Tibial nerve (tissue), 4 donors: ENCODE results near the gene CYP2B6. TPM values are rescaled to one million over a fixed set of nuclear protein-coding genes. Genes with fewer than 3 reads are reported as not detected.

Source experiments
- DNase-seq, 2 donors: peaks; one replicate each; pipeline ENCODE4 v3.0.0-alpha.2; 2019; ENCODE audit warnings: low spot score in 2 of 2
- H3K27ac ChIP-seq, 4 donors: fragments of 200-600 bp; sonication (generic) in 3 of 4; one replicate each; pipeline ENCODE4 v1.5.1; 2017 to 2019; ENCODE audit warnings: mild to moderate bottlenecking in 1 of 4
- H3K27me3 ChIP-seq, 2 donors: fragments of 200-600 bp; sonication (generic) in 1 of 2; one replicate each; pipeline versions ENCODE4 v1.5.1 to v1.6.0; 2017 to 2019
- H3K36me3 ChIP-seq, 3 donors: fragments of 200-600 bp; sonication (generic); one replicate each; pipeline ENCODE4 v1.5.1; 2018 to 2019
- H3K4me1 ChIP-seq, 4 donors: fragments of 200-600 bp; sonication (generic) in 3 of 4; one replicate each; pipeline ENCODE4 v1.5.1; 2017 to 2019
- H3K4me3 ChIP-seq, 4 donors: fragments of 200-600 bp; sonication (generic) in 3 of 4; one replicate each; pipeline ENCODE4 v1.5.1; 2017 to 2019; ENCODE audit warnings: mild to moderate bottlenecking in 1 of 4, moderate library complexity in 1 of 4
- H3K9me3 ChIP-seq, 4 donors: fragments of 200-600 bp; sonication (generic) in 3 of 4; one replicate each; pipeline ENCODE4 v1.5.1; 2017 to 2019
- EP300 ChIP-seq, 2 donors: sonication (generic); formaldehyde crosslinking; IDR thresholded peaks; one replicate each; pipeline ENCODE4 v1.6.1; 2017; ENCODE audit warnings: antibody characterized with exemption in 2 of 2, mild to moderate bottlenecking in 1 of 2
- POLR2A ChIP-seq, 2 donors: fragments of 450-650 bp; IDR thresholded peaks; one replicate each; pipeline ENCODE4 v1.6.1; 2017; ENCODE audit warnings: antibody characterized with exemption in 2 of 2, mild to moderate bottlenecking in 2 of 2, moderate library complexity in 2 of 2
- WGBS, 2 donors: methylation state at CpG; one replicate each; pipeline ENCODE4 v1.1.5; 2018; 5-methylcytosine and 5-hydroxymethylcytosine counted together
- total RNA-seq, 4 donors: library from RNA; depleted of rRNA; stranded (reverse); fragments of >200 nt; gene quantifications; one replicate each; pipeline ENCODE4 v1.1.0, GENCODE V29; 2016
- TF ChIP-seq, protein P1 (sequence below), 5 experiments: fragments of 200-600 bp in 3 of 5; fragments of 450-650 bp in 2 of 5; sonication (generic) in 3 of 5; IDR thresholded peaks; one replicate each; pipeline ENCODE4 v1.5.1; 2016 to 2019; ENCODE audit warnings: antibody characterized with exemption in 5 of 5, mild to moderate bottlenecking in 3 of 5, moderate library complexity in 2 of 5

Gene CYP2B6
- total RNA-seq, 4 donors from 2014 or later: not detected

DNA sequence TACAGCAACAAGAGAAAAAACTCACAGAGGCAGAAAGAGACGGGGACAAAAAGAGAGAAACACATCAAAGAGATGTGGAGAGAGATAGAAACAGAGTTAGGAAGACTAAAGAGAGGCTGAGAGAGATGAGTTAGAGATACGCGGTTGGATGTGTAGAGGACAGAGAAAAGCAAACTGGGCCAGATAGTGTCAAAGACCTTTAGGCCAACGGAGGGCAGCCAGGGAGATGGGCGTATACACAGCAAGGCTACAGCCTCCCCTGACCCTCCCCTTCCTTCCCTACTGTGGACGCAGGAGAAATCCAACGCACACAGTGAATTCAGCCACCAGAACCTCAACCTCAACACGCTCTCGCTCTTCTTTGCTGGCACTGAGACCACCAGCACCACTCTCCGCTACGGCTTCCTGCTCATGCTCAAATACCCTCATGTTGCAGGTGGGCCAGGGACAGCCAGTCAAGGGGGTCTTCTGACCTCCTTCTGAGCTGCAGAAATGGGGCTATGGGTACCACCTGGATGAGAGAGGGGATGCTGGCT is 18.7 kb downstream of the CYP2B6 start:
- H3K36me3 ChIP-seq: no peaks in the 10 kb centered on the region
- no peak overlapping the region for H3K27ac ChIP-seq
- peaks cover 0 to 3% (median 0%) of the 10 kb centered on the region in 4 donors for H3K9me3 ChIP-seq
- H3K27me3 ChIP-seq: no peaks in the 10 kb centered on the region
- H3K4me1 ChIP-seq: no peaks in the 10 kb centered on the region
- no peak for DNase-seq
- no peak overlapping the region for H3K4me3 ChIP-seq
- 76 to 79% methylated on average over 11 of the region's 11 CpGs for WGBS, 2 donors
- TF ChIP-seq, protein P1, sequence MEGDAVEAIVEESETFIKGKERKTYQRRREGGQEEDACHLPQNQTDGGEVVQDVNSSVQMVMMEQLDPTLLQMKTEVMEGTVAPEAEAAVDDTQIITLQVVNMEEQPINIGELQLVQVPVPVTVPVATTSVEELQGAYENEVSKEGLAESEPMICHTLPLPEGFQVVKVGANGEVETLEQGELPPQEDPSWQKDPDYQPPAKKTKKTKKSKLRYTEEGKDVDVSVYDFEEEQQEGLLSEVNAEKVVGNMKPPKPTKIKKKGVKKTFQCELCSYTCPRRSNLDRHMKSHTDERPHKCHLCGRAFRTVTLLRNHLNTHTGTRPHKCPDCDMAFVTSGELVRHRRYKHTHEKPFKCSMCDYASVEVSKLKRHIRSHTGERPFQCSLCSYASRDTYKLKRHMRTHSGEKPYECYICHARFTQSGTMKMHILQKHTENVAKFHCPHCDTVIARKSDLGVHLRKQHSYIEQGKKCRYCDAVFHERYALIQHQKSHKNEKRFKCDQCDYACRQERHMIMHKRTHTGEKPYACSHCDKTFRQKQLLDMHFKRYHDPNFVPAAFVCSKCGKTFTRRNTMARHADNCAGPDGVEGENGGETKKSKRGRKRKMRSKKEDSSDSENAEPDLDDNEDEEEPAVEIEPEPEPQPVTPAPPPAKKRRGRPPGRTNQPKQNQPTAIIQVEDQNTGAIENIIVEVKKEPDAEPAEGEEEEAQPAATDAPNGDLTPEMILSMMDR (IDR thresholded peaks at IDR 0.05): no peak
- TF ChIP-seq EP300 (IDR thresholded peaks at IDR 0.05) (no peak), POLR2A (IDR thresholded peaks at IDR 0.05) (no peak)

DNA sequence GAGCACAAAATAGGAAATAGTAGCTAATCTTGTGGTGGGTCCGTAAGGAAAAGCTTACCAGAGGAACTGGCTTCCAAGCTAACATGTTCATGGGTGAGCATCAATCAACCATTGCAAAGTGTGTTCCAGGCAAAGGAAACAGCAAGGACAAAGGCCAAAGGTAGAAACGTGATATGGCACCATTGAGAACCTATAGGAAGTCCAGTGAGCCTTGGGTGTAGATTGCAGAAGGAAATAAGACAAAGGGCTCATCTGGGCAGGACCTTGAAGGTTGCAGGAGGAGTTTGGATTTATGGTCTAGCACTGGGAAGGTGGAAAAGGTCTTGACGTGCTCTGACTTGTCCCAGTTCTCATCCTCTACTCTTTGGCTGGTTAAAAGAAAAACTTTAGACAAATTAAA is 22.3 kb downstream of the CYP2B6 start:
- no peak overlapping the region for H3K27ac ChIP-seq
- DNase-seq: no peak
- TF ChIP-seq EP300 (IDR thresholded peaks at IDR 0.05): no peak
- TF ChIP-seq, protein P1 (IDR thresholded peaks at IDR 0.05): no peak
- no peak for TF ChIP-seq POLR2A (IDR thresholded peaks at IDR 0.05)
- H3K27me3 ChIP-seq: no peaks in the 10 kb centered on the region
- no peaks in the 10 kb centered on the region for H3K36me3 ChIP-seq
- H3K9me3 ChIP-seq: peaks cover 0 to 3% (median 0%) of the 10 kb centered on the region in 4 donors
- WGBS, 2 donors: 56 to 58% methylated on average over 3 of the region's 3 CpGs
- no peak overlapping the region for H3K4me3 ChIP-seq
- H3K4me1 ChIP-seq: no peaks in the 10 kb centered on the region

DNA sequence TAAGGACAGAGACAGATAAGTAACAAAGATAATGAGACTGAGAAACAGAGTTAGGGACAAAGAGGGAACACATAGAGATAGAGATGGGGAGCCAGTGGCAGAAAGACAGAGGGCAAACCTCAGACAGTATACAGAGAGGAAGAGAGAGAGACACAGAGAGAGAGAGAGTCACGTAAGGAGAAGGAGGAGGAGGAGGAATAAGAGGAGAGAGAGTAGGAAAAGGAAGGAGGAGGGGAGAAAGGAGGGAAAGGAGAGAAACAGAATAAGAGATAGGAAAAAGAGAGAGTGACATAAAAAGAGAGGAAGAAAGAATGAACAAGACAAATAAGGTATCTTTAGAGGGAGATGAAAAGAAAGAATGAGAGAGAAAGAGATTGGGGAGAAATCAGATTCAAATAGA is 23.6 kb downstream of the CYP2B6 start:
- Histone ChIP-seq H3K27me3 (no peaks in the 10 kb centered on the region), H3K27ac (no peak overlapping the region), H3K36me3 (no peaks in the 10 kb centered on the region), H3K4me1 (no peaks in the 10 kb centered on the region), H3K4me3 (no peak overlapping the region), H3K9me3 (peaks cover 0 to 3% (median 0%) of the 10 kb centered on the region in 4 donors)
- WGBS, 2 donors: 37 to 48% methylated on average over 1 of the region's 1 CpG
- no peak for DNase-seq
- no peak for TF ChIP-seq EP300 (IDR thresholded peaks at IDR 0.05)
- TF ChIP-seq, protein P1 (IDR thresholded peaks at IDR 0.05): no peak
- TF ChIP-seq POLR2A (IDR thresholded peaks at IDR 0.05): no peak

DNA sequence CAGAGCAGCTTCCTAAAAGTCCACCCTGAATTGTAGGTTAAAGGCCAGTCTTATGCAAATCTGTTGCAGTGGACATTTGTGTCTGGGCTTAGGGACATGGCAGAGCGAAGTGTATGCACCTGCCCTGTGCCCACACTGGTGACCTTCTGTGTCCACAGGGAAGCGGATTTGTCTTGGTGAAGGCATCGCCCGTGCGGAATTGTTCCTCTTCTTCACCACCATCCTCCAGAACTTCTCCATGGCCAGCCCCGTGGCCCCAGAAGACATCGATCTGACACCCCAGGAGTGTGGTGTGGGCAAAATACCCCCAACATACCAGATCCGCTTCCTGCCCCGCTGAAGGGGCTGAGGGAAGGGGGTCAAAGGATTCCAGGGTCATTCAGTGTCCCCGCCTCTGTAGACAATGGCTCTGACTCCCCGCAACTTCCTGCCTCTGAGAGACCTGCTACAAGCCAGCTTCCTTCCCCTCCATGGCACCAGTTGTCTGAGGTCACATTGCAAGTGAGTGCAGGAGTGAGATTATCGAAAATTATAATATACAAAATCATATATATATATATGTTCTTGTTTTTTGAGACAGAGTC is 25.5 kb downstream of the CYP2B6 start:
- no peaks in the 10 kb centered on the region for H3K4me1 ChIP-seq
- H3K27me3 ChIP-seq: no peaks in the 10 kb centered on the region
- TF ChIP-seq, protein P1 (IDR thresholded peaks at IDR 0.05): no peak
- TF ChIP-seq POLR2A (IDR thresholded peaks at IDR 0.05) (no peak), EP300 (IDR thresholded peaks at IDR 0.05) (no peak)
- DNase-seq: no peak
- no peaks in the 10 kb centered on the region for H3K36me3 ChIP-seq
- H3K27ac ChIP-seq: no peak overlapping the region
- WGBS, 2 donors: 70 to 78% methylated on average over 12 of the region's 12 CpGs
- H3K4me3 ChIP-seq: no peak overlapping the region
- H3K9me3 ChIP-seq: peaks cover 0 to 3% (median 0%) of the 10 kb centered on the region in 4 donors

DNA sequence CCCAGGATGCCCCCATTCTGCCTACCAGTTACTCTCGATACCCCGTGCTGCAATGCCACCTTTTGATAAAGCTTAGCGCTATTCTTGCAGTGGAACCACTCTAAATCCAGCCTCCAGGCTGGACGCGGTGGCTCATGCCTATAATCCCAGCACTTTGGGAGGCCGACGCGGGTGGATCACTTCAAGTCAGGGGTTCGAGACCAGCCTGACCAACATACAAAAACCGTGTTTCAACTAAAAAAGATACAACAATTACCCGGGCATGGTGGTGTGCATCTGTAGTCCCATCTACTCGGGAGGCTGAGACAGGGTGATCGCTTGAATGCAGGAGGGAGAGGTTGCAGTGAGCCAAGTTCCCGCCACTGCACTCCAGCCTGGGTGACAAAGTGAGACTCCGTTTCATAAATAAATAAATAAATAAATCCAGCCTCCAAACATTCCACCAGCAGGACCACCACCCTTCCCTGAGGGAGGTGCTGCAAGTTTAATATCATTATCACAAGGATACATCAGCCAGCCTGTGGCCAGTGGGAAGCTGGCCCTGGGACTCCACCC is 27.7 kb downstream of the CYP2B6 start:
- Histone ChIP-seq H3K4me1 (no peaks in the 10 kb centered on the region), H3K4me3 (no peak overlapping the region), H3K36me3 (no peaks in the 10 kb centered on the region), H3K9me3 (no peaks in the 10 kb centered on the region), H3K27me3 (no peaks in the 10 kb centered on the region), H3K27ac (no peak overlapping the region)
- DNase-seq: no peak
- TF ChIP-seq EP300 (IDR thresholded peaks at IDR 0.05) (no peak), POLR2A (IDR thresholded peaks at IDR 0.05) (no peak)
- TF ChIP-seq, protein P1 (IDR thresholded peaks at IDR 0.05): no peak
- 89 to 94% methylated on average over 15 of the region's 15 CpGs for WGBS, 2 donors
